Trophoblast cell (in vitro differentiated cells and primary cell): ENCODE results near the gene SLC25A44.

Source experiments
- DNase-seq, 2 donors: peaks; one replicate each; pipeline ENCODE4 v3.0.0-alpha.2; 2016
- H2AFZ ChIP-seq: 2 replicates; pipeline ENCODE4 v1.6.1; 2013; ENCODE audit warnings: low read length, moderate library complexity, mild to moderate bottlenecking; ENCODE audit not compliant: insufficient read depth, poor library complexity
- H2AK5ac ChIP-seq: 2 replicates; pipeline ENCODE4 v1.6.1; 2013; ENCODE audit warnings: mild to moderate bottlenecking, low read length
- H2BK120ac ChIP-seq: 2 replicates; pipeline ENCODE4 v1.6.1; 2013; ENCODE audit warnings: low read length, mild to moderate bottlenecking, moderate library complexity; ENCODE audit not compliant: insufficient read depth, poor library complexity
- H2BK12ac ChIP-seq: 2 replicates; pipeline ENCODE4 v1.6.1; 2013; ENCODE audit warnings: mild to moderate bottlenecking, low read length, moderate library complexity
- H2BK5ac ChIP-seq: 2 replicates; pipeline ENCODE4 v1.6.1; 2013; ENCODE audit warnings: low read length, low read depth, moderate library complexity, mild to moderate bottlenecking; ENCODE audit not compliant: poor library complexity
- H3K14ac ChIP-seq: 2 replicates; pipeline ENCODE4 v1.6.1; 2013; ENCODE audit warnings: mild to moderate bottlenecking, low read length
- H3K18ac ChIP-seq: 2 replicates; pipeline ENCODE4 v1.6.1; 2013; ENCODE audit warnings: mild to moderate bottlenecking, low read length
- H3K23ac ChIP-seq: 2 replicates; pipeline ENCODE4 v1.6.1; 2013; ENCODE audit warnings: low read length
- H3K27ac ChIP-seq: 2 replicates; pipeline ENCODE4 v1.5.1; 2013; ENCODE audit warnings: low read depth, mild to moderate bottlenecking, inconsistent platforms, low read length, moderate library complexity
- H3K27me3 ChIP-seq: 2 replicates; pipeline ENCODE4 v1.6.1; 2013; ENCODE audit warnings: inconsistent platforms, mild to moderate bottlenecking, low read length, moderate library complexity; ENCODE audit not compliant: insufficient read depth
- H3K36me3 ChIP-seq, 2 experiments: 1 replicate in 1 of 2; 2 replicates in 1 of 2; pipeline ENCODE4 v1.6.1; 2013; ENCODE audit warnings: low read length in 2 of 2, mild to moderate bottlenecking in 2 of 2, moderate library complexity in 1 of 2; ENCODE audit not compliant: insufficient read depth in 2 of 2, control insufficient read depth in 1 of 2
- H3K4ac ChIP-seq: 2 replicates; pipeline ENCODE4 v1.6.1; 2013; ENCODE audit warnings: low read depth, mild to moderate bottlenecking, low read length, moderate library complexity
- H3K4me1 ChIP-seq, 2 experiments: 1 replicate in 1 of 2; 2 replicates in 1 of 2; pipeline ENCODE4 v1.6.1; 2013; ENCODE audit warnings: low read length in 2 of 2, mild to moderate bottlenecking in 2 of 2, moderate library complexity in 1 of 2; ENCODE audit not compliant: insufficient read depth in 2 of 2, control insufficient read depth in 1 of 2
- H3K4me2 ChIP-seq: 2 replicates; pipeline ENCODE4 v1.6.1; 2013; ENCODE audit warnings: inconsistent platforms, mild to moderate bottlenecking, low read length, moderate library complexity
- H3K4me3 ChIP-seq: 2 replicates; pipeline ENCODE4 v1.5.1; 2013; ENCODE audit warnings: mild to moderate bottlenecking, low read depth, low read length, inconsistent platforms
- H3K79me1 ChIP-seq: one replicate; pipeline ENCODE4 v1.6.1; 2013; ENCODE audit warnings: low read length
- H3K79me2 ChIP-seq: 2 replicates; pipeline ENCODE4 v1.6.1; 2013; ENCODE audit warnings: low read length, mild to moderate bottlenecking; ENCODE audit not compliant: control insufficient read depth, insufficient read depth, poor library complexity
- H3K9ac ChIP-seq: 2 replicates; pipeline ENCODE4 v1.6.1; 2013; ENCODE audit warnings: mild to moderate bottlenecking, low read length
- H3K9me3 ChIP-seq: 2 replicates; pipeline ENCODE4 v1.6.1; 2013; ENCODE audit warnings: low read depth, mild to moderate bottlenecking, control low read depth, inconsistent platforms, low read length; ENCODE audit not compliant: insufficient read depth
- H4K12ac ChIP-seq: 2 replicates; pipeline ENCODE4 v1.6.1; 2013; ENCODE audit warnings: low read depth, mild to moderate bottlenecking, low read length, moderate library complexity
- H4K8ac ChIP-seq: 2 replicates; pipeline ENCODE4 v1.6.1; 2013; ENCODE audit warnings: low read depth, mild to moderate bottlenecking, low read length, moderate library complexity
- H4K91ac ChIP-seq: one replicate; pipeline ENCODE4 v1.6.1; 2013; ENCODE audit warnings: low read depth, mild to moderate bottlenecking, low read length, moderate library complexity
- WGBS: extraction: QIAGEN DNeasy Blood & Tissue Kit; methylation state at CpG from one replicate; pipeline ENCODE4 v1.1.7; 2013; ENCODE audit warnings: missing lambda C conversion rate; ENCODE audit not compliant: insufficient read length, insufficient coverage; ENCODE audit errors: extremely low coverage; 5-methylcytosine and 5-hydroxymethylcytosine counted together

SLC25A44 gene

GRCh38 chr1:156236164-156236563, 42.3 kb downstream of the SLC25A44 start:
- Histone ChIP-seq H2BK12ac (no peak overlapping the region), H2AK5ac (no peak overlapping the region), H3K4me1 (peaks cover 8 to 18% of the 10 kb centered on the region in 2 experiments), H3K9me3 (no peaks in the 10 kb centered on the region), H3K27me3 (no peaks in the 10 kb centered on the region), H4K8ac (no peak overlapping the region), H3K4me2 (no peak overlapping the region), H3K4me3 (no peak overlapping the region), H3K14ac (no peak overlapping the region), H3K23ac (no peak overlapping the region), H4K12ac (no peak overlapping the region), H3K79me2 (no peaks in the 10 kb centered on the region), H3K9ac (no peak overlapping the region), H3K79me1 (peaks cover 3% of the 10 kb centered on the region), H3K36me3 (peaks cover 32 to 34% of the 10 kb centered on the region in 2 experiments), H2BK120ac (no peak overlapping the region), H3K4ac (no peak overlapping the region), H4K91ac (no peak overlapping the region), H2BK5ac (no peak overlapping the region), H3K18ac (no peak overlapping the region), H2AFZ (no peak overlapping the region), H3K27ac (no peak overlapping the region)
- DNase-seq: no peak
- WGBS: no CpG with 5 or more reads among the region's 12 CpGs

GRCh38 chr1:156238248-156238647, 44.3 kb downstream of the SLC25A44 start:
- Histone ChIP-seq H3K4me2 (no peak overlapping the region), H3K9me3 (peaks cover 2% of the 10 kb centered on the region), H2BK120ac (no peak overlapping the region), H3K27me3 (no peaks in the 10 kb centered on the region), H3K27ac (no peak overlapping the region), H3K4ac (no peak overlapping the region), H3K14ac (no peak overlapping the region), H2BK5ac (no peak overlapping the region), H3K23ac (no peak overlapping the region), H4K12ac (no peak overlapping the region), H4K8ac (no peak overlapping the region), H2AFZ (no peak overlapping the region), H3K79me2 (no peaks in the 10 kb centered on the region), H3K18ac (no peak overlapping the region), H2AK5ac (no peak overlapping the region), H4K91ac (no peak overlapping the region), H2BK12ac (no peak overlapping the region), H3K4me1 (peaks cover 3 to 6% of the 10 kb centered on the region in 2 experiments), H3K4me3 (no peak overlapping the region), H3K79me1 (peaks cover 3% of the 10 kb centered on the region), H3K9ac (no peak overlapping the region), H3K36me3 (peaks cover 32 to 34% of the 10 kb centered on the region in 2 experiments)
- WGBS: no CpG with 5 or more reads among the region's 5 CpGs
- no peak for DNase-seq

- Histone ChIP-seq H2BK5ac (no peak overlapping the region), H3K9me3 (peaks cover 2% of the 10 kb centered on the region), H3K4me3 (no peak overlapping the region), H2BK12ac (no peak overlapping the region), H3K79me2 (no peaks in the 10 kb centered on the region), H3K4ac (no peak overlapping the region), H2AK5ac (no peak overlapping the region), H3K14ac (no peak overlapping the region), H3K9ac (no peak overlapping the region), H3K23ac (no peak overlapping the region), H4K12ac (no peak overlapping the region), H3K79me1 (no peaks in the 10 kb centered on the region), H3K4me2 (no peak overlapping the region), H2BK120ac (no peak overlapping the region), H4K91ac (no peak overlapping the region), H3K4me1 (no peaks in the 10 kb centered on the region), H3K36me3 (peaks cover 20 to 23% of the 10 kb centered on the region in 2 experiments), H3K27me3 (no peaks in the 10 kb centered on the region), H2AFZ (no peak overlapping the region), H3K18ac (no peak overlapping the region), H3K27ac (no peak overlapping the region), H4K8ac (no peak overlapping the region)
- no peak for DNase-seq
- WGBS: no CpG with 5 or more reads among the region's 15 CpGs
These were observed 47.5 kb downstream of the SLC25A44 start for GRCh38 chr1:156241311-156241811.

GRCh38 chr1:156241926-156242325, 48.0 kb downstream of the SLC25A44 start, which contains the start of gene BGLAP:
TSS of gene BGLAP (plus strand) at chr1:156242184. CDS start at chr1:156242232, 48 bp downstream.
- Histone ChIP-seq H3K9ac (no peak within 1 kb of the TSS), H3K27me3 (no peaks in the 10 kb centered on the region), H2AK5ac (no peak within 1 kb of the TSS), H3K4ac (no peak within 1 kb of the TSS), H3K18ac (no peak within 1 kb of the TSS), H3K79me2 (no peaks in the 10 kb centered on the region), H3K23ac (no peak within 1 kb of the TSS), H3K4me1 (no peaks in the 10 kb centered on the region), H2BK120ac (no peak within 1 kb of the TSS), H4K12ac (no peak within 1 kb of the TSS), H2BK5ac (no peak within 1 kb of the TSS), H4K8ac (no peak within 1 kb of the TSS), H3K36me3 (peaks cover 17 to 19% of the 10 kb centered on the region in 2 experiments), H2AFZ (no peak within 1 kb of the TSS), H2BK12ac (no peak within 1 kb of the TSS), H3K27ac (no peak within 1 kb of the TSS), H3K9me3 (peaks cover 2% of the 10 kb centered on the region), H3K14ac (no peak within 1 kb of the TSS), H3K4me2 (no peak within 1 kb of the TSS), H3K4me3 (no peak within 1 kb of the TSS), H3K79me1 (no peaks in the 10 kb centered on the region), H4K91ac (no peak within 1 kb of the TSS)
- DNase-seq: no peak
- no CpG with 5 or more reads among the region's 14 CpGs for WGBS
